Left lung (tissue), 10 donors: Measurements from ENCODE around the gene CTAGE9. TPM values are rescaled to one million over a fixed set of nuclear protein-coding genes. Genes with fewer than 3 reads are reported as not detected.

ENCODE experiments used
- ATAC-seq: fragments of 200-7000 bp; cut with Tn5 transposase; one replicate; pipeline ENCODE4 v1.9.1; 2020; ENCODE audit warnings: moderate library complexity
- DNase-seq, 4 donors: peaks; one replicate each; pipeline ENCODE4 v3.0.0-alpha.2; 2013 to 2020
- H3K27ac ChIP-seq, 2 donors: fragments of 200-600 bp; sonication (generic) in 1 of 2; one replicate each; pipeline versions ENCODE4 v1.5.0 to v1.8.0; 2020 to 2021
- H3K27me3 ChIP-seq, 2 donors: fragments of 200-600 bp; sonication (generic) in 1 of 2; one replicate each; pipeline versions ENCODE4 v1.5.0 to v1.8.0; 2020 to 2021
- H3K36me3 ChIP-seq, 2 donors: fragments of 200-600 bp; sonication (generic) in 1 of 2; one replicate each; pipeline versions ENCODE4 v1.5.0 to v1.8.0; 2020 to 2021
- H3K4me1 ChIP-seq, 2 donors: fragments of 200-600 bp; one replicate each; pipeline ENCODE4 v1.8.0; 2021
- H3K4me3 ChIP-seq, 2 donors: fragments of 200-600 bp; sonication (generic) in 1 of 2; one replicate each; pipeline versions ENCODE4 v1.5.0 to v1.8.0; 2020 to 2021; ENCODE audit warnings: mild to moderate bottlenecking in 1 of 2
- H3K9me3 ChIP-seq, 2 donors: fragments of 200-600 bp; sonication (generic) in 1 of 2; one replicate each; pipeline versions ENCODE4 v1.5.0 to v1.8.0; 2020 to 2021
- CTCF ChIP-seq, 2 donors: fragments of 200-600 bp; sonication (generic) in 1 of 2; IDR thresholded peaks; one replicate each; pipeline versions ENCODE4 v1.5.0 to v1.8.0; 2021; ENCODE audit warnings: antibody characterized with exemption in 2 of 2
- intact Hi-C, 2 donors: fragments of 100-400 bp; cut with DNase I; formaldehyde crosslinking; loops; one replicate each; pipeline versions ENCODE4 v1.11.2 to v1.14.2; 2022
- polyA plus RNA-seq, 6 donors: library from polyadenylated mRNA; unstranded; fragments of 120-200 nt; gene quantifications; one replicate each; pipeline ENCODE4 v1.2.1, GENCODE V29; 2013; ENCODE audit not compliant: insufficient read length in 6 of 6
- total RNA-seq, 2 donors: library from RNA; stranded (reverse); fragmentation: NEBNext Ultra II Directional; extraction: Animal tissue kit (Norgen Biotek cat#: 25700); gene quantifications; one replicate each; pipeline ENCODE4 v1.2.1, GENCODE V29; 2021
- donor health status: DM: no; HTN: yes; CAD: no.
- donor health status: DM: no; HTN: no; CAD: no.

Gene CTAGE9
- total and polyA plus RNA-seq, 8 donors, result 0.35 TPM; not detected in 7

- no peaks in the 10 kb centered on the region for H3K9me3 ChIP-seq
- no peaks in the 10 kb centered on the region for H3K4me1 ChIP-seq
- no peak for TF ChIP-seq CTCF (IDR thresholded peaks at IDR 0.05)
- DNase-seq, result no peak
- H3K36me3 ChIP-seq, result no peaks in the 10 kb centered on the region
- ATAC-seq, result no peak
- intact Hi-C loops, result no loop called here
- no peak overlapping the region for H3K27ac ChIP-seq
- no peaks in the 10 kb centered on the region for H3K27me3 ChIP-seq
- H3K4me3 ChIP-seq, result no peak overlapping the region
These were observed 50.6 kb downstream of the CTAGE9 start for GRCh38 chr6:131660195-131660594.

Other genes starting within 250 kb of the CTAGE9 start
- 1 to 10 TPM in 1 of 2 donors, under 1 TPM in 1; 0.32 to 5.8 TPM for gene ARG1, start 137.8 kb downstream of the CTAGE9 start, total RNA-seq
- 1 to 10 TPM; 1.2 to 2.0 (median 1.4) TPM for gene ARG1, start 137.8 kb downstream of the CTAGE9 start, polyA plus RNA-seq
- gene MED23, start 82.8 kb downstream of the CTAGE9 start, total RNA-seq, result 10 to 100 TPM; 25.9 to 27.3 TPM
- 10 to 100 TPM; 45.9 to 62.5 (median 54.0) TPM for gene MED23, start 82.8 kb downstream of the CTAGE9 start, polyA plus RNA-seq
- gene ENPP3, start 73.7 kb downstream of the CTAGE9 start, total RNA-seq, result under 1 TPM; 0.44 to 0.50 TPM
- 1 to 10 TPM in 3 of 6 donors, under 1 TPM in 3; 0.66 to 1.5 (median 0.99) TPM for gene ENPP3, start 73.7 kb downstream of the CTAGE9 start, polyA plus RNA-seq
- not detected for gene OR2A4, start 9.6 kb downstream of the CTAGE9 start, total RNA-seq
- under 1 TPM in 1 of 6 donors, not detected in 5; 0.26 TPM for gene OR2A4, start 9.6 kb downstream of the CTAGE9 start, polyA plus RNA-seq
- gene ENPP1, start 97.0 kb upstream of the CTAGE9 start, total RNA-seq, result 1 to 10 TPM; 2.0 TPM
- gene ENPP1, start 97.0 kb upstream of the CTAGE9 start, polyA plus RNA-seq, result 1 to 10 TPM; 1.6 to 2.5 (median 2.1) TPM
- gene CCN2, start 240.4 kb upstream of the CTAGE9 start, total RNA-seq, result 100 to 1,000 TPM in 1 of 2 donors, 10 to 100 TPM in 1; 66.5 to 282 TPM
- 100 to 1,000 TPM in 3 of 6 donors, 10 to 100 TPM in 3; 11.6 to 193 (median 78.9) TPM for gene CCN2, start 240.4 kb upstream of the CTAGE9 start, polyA plus RNA-seq